Spinal cord (tissue), 10 donors: ENCODE data around the gene MYL5. TPM values are rescaled to one million over a fixed set of nuclear protein-coding genes. Genes with fewer than 3 reads are reported as not detected.
"Not testable (repeated sequence)": the region's sequence is repeated elsewhere in the genome, so short reads cannot be mapped to it uniquely, and the experiment has no call there.

Source experiments
- DNase-seq, 6 donors: peaks; one replicate each; pipeline versions ENCODE4 v3.0.0 to v3.0.0-alpha.2; 2013 to 2015; ENCODE audit warnings: low spot score in 6 of 6, low read depth in 4 of 6
- H3K27ac ChIP-seq: one replicate; pipeline ENCODE4 v1.5.1; 2013; ENCODE audit warnings: low read depth, low read length, control low read depth
- H3K27me3 ChIP-seq: one replicate; pipeline ENCODE4 v1.6.1; 2013; ENCODE audit warnings: low read length; ENCODE audit not compliant: control insufficient read depth, insufficient read depth
- H3K36me3 ChIP-seq: one replicate; pipeline ENCODE4 v1.6.1; 2013; ENCODE audit warnings: low read length; ENCODE audit not compliant: control insufficient read depth, insufficient read depth
- H3K4me1 ChIP-seq: one replicate; pipeline ENCODE4 v1.6.1; 2013; ENCODE audit warnings: low read length; ENCODE audit not compliant: control insufficient read depth, insufficient read depth
- H3K4me3 ChIP-seq: one replicate; pipeline ENCODE4 v1.5.1; 2013; ENCODE audit warnings: low read depth, low read length, control low read depth
- H3K9me3 ChIP-seq: one replicate; pipeline ENCODE4 v1.6.1; 2013; ENCODE audit warnings: low read length; ENCODE audit not compliant: control insufficient read depth, insufficient read depth
- WGBS: methylation state at CpG from one replicate; pipeline ENCODE4 v1.1.5; 2013; ENCODE audit warnings: missing lambda C conversion rate; ENCODE audit not compliant: insufficient coverage; 5-methylcytosine and 5-hydroxymethylcytosine counted together
- polyA plus RNA-seq, 2 donors: library from polyadenylated mRNA; unstranded; fragments of 120-200 nt; gene quantifications; one replicate each; pipeline ENCODE4 v1.2.1, GENCODE V29; 2013; ENCODE audit not compliant: insufficient read length in 2 of 2
- total RNA-seq, 2 donors: library from RNA; depleted of rRNA in 1 of 2; stranded (reverse); fragments of 120-200 nt in 1 of 2; fragments of >200 nt in 1 of 2; gene quantifications; one replicate each; pipeline versions ENCODE4 v1.2.3 to v1.2.4, GENCODE V29; 2013 to 2014
- donor health status: healthy.

The MYL5 gene
- total and polyA plus RNA-seq, 4 donors = 5.8 to 27.3 (median 18.0) TPM

GRCh38 chr4:692771-693554 is 18.6 kb downstream of the MYL5 start:
- WGBS = 77% methylated on average over 27 of the region's 32 CpGs
- H3K9me3 ChIP-seq = no peaks in the 10 kb centered on the region
- H3K36me3 ChIP-seq = no peaks in the 10 kb centered on the region
- H3K4me1 ChIP-seq = peaks cover 10% of the 10 kb centered on the region
- no peak overlapping the region for H3K27ac ChIP-seq
- no peak overlapping the region for H3K4me3 ChIP-seq
- DNase-seq = no peak
- peaks cover 14% of the 10 kb centered on the region for H3K27me3 ChIP-seq

- H3K27me3 ChIP-seq, H3K27ac ChIP-seq, H3K4me3 ChIP-seq, H3K36me3 ChIP-seq, DNase-seq, H3K4me1 ChIP-seq, H3K9me3 ChIP-seq: not testable (repeated sequence)
- WGBS = 73% methylated on average over 12 of the region's 12 CpGs
These were observed 20.1 kb downstream of the MYL5 start for GRCh38 chr4:694341-694940.

DNA sequence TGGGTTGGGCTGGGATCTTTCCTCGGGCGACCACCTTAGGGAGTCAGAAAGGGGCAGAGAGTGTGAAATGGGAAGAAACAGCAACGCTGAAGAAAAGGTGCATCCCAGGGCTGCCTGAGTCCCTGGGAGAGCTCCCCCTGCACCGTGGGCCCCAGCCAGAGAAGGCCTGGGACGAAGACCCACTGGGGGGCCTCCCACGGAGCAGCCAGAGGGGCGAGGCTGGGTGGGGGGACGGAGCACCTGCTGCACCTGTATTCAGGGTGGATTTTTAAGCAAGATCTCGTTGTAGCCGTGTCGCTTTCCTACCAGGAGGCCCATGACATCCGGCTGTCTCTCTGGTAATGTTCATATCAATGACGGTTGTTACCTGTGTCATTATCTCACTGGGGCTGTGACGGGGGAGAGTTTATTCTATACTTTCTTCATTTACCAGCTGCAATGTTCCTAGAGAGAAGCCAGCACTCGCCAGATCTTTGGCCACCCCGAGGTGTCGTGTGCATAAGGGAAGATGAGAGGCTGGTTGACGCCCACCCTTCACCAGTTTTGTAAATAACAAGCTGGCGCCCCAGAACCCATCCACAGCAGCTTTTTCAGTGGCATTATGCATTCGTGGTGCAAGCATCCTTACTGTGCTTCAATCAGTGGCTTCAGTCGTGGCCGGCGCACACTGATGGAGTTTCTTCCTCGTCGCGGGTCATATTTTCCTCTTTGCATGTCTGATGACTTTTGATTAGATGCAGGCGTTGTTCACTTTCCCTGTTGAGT is 25.7 kb downstream of the MYL5 start:
- Histone ChIP-seq H3K27me3 (no peaks in the 10 kb centered on the region), H3K4me3 (no peak overlapping the region), H3K4me1 (no peaks in the 10 kb centered on the region), H3K9me3 (no peaks in the 10 kb centered on the region), H3K27ac (no peak overlapping the region), H3K36me3 (no peaks in the 10 kb centered on the region)
- no peak for DNase-seq
- 80% methylated on average over 21 of the region's 27 CpGs for WGBS

GRCh38 chr4:700587-701264 is 26.4 kb downstream of the MYL5 start:
- H3K27ac ChIP-seq = no peak overlapping the region
- DNase-seq = peak in 1 of 6 donors; percentile 12
- no peaks in the 10 kb centered on the region for H3K36me3 ChIP-seq
- no peaks in the 10 kb centered on the region for H3K9me3 ChIP-seq
- H3K4me3 ChIP-seq = no peak overlapping the region
- WGBS = 80% methylated on average over 15 of the region's 16 CpGs
- H3K4me1 ChIP-seq = peaks cover 3% of the 10 kb centered on the region
- no peaks in the 10 kb centered on the region for H3K27me3 ChIP-seq

- DNase-seq = no peak
- Histone ChIP-seq H3K9me3 (no peaks in the 10 kb centered on the region), H3K27me3 (no peaks in the 10 kb centered on the region), H3K36me3 (peaks cover 7% of the 10 kb centered on the region), H3K4me3 (no peak overlapping the region), H3K4me1 (peaks cover 19% of the 10 kb centered on the region), H3K27ac (no peak overlapping the region)
- 83% methylated on average over 7 of the region's 7 CpGs for WGBS
These were observed 28.3 kb downstream of the MYL5 start for GRCh38 chr4:702618-703048.

DNA sequence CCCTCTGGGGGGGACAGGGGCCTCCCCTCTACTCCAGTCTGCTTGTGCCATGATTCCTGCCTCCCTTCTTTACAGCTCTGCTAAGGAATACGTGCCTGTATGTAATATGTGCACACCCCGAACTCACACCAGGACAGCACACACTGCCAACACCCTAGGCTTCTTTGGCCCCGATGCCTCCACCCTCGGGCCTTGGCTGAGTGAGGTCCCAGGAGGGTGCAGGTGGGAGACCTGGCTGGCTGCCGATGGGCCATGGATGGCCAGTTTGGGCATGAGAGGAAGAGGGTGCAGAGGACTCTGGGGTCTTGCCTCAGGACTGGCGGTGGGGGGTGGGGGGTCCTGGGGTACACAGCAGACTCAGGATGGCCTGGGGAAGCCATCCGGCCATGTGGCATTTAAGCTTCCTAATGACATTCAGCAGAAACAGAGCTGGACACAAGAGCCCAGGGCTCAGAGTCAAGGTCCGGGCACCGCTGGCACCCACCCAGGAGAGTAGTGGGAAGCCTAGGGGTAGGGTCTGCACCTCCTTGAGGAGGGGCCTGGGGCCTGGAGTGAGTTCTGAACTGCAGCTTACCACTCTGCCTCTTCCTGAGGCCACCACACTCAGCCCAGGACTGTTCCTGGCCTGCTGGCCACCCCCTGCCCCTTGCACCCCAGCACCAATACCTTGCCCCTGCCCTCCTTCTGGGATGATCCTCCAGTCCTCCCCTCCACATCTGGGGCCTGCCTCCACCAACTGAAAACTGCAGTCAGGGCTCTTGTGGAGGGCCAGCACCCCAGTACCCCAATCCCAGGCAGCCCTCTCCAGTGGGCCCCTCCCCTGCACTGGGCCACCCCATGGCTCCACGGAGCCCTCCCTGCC is 29.2 kb downstream of the MYL5 start:
- WGBS = 85% methylated on average over 8 of the region's 10 CpGs
- H3K4me1 ChIP-seq = peaks cover 28% of the 10 kb centered on the region
- DNase-seq = no peak
- H3K36me3 ChIP-seq = peaks cover 12% of the 10 kb centered on the region
- no peak overlapping the region for H3K27ac ChIP-seq
- H3K4me3 ChIP-seq = no peak overlapping the region
- H3K27me3 ChIP-seq = no peaks in the 10 kb centered on the region
- no peaks in the 10 kb centered on the region for H3K9me3 ChIP-seq

DNA sequence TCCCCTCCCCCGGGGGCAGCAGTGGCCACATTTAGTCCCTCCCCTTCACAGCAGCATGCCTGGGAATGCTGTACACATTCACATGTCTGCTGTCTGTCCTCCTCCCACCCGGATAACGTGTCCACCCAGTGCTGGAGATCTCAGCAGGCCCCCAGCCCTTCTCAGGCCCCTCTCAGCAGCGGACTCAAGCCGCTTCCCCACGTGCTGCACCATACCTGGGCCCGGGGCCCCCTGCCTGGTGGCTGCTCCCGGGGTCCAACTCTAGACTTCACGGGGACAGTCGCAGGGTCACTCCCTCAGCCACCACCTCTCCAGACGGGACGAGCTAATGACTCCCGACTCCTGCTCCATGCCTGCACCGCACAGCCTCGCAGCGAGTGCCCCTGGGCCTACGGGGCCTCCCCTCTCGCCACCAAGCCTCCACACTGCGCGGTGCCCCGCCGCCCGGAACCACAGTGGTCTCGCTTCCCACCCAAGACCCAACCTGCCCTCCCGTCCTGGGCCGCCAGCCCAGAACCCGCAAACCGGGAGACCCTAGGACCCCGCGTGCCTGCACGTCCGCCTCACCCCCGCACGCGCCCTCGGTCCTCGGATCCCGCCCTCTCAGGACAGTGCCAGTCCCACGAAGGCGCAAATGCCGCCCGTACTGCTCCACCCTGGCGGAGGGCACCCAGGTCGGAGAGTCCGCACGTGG is 30.0 kb downstream of the MYL5 start:
- Histone ChIP-seq H3K9me3 (no peaks in the 10 kb centered on the region), H3K27me3 (no peaks in the 10 kb centered on the region), H3K36me3 (peaks cover 12% of the 10 kb centered on the region), H3K4me1 (peaks cover 33% of the 10 kb centered on the region), H3K27ac (no peak overlapping the region), H3K4me3 (no peak overlapping the region)
- no peak for DNase-seq
- WGBS = 89% methylated on average over 46 of the region's 46 CpGs

GRCh38 chr4:704971-705277 is 30.6 kb downstream of the MYL5 start:
- no peak for DNase-seq
- H3K27me3 ChIP-seq = no peaks in the 10 kb centered on the region
- 94% methylated on average over 1 of the region's 1 CpG for WGBS
- peaks cover 34% of the 10 kb centered on the region for H3K4me1 ChIP-seq
- H3K36me3 ChIP-seq = peaks cover 12% of the 10 kb centered on the region
- H3K9me3 ChIP-seq = no peaks in the 10 kb centered on the region
- peak overlapping the region; percentile 60 for H3K4me3 ChIP-seq
- H3K27ac ChIP-seq = no peak overlapping the region
